Kidney (tissue), 14 donors: ENCODE measurements around the gene LRRC75A. TPM values are rescaled to one million over a fixed set of nuclear protein-coding genes. Genes with fewer than 3 reads are reported as not detected.
"Not testable (repeated sequence)": the region's sequence is repeated elsewhere in the genome, so short reads cannot be mapped to it uniquely, and the experiment has no call there.

Experiments
- DNase-seq, 5 donors: peaks; one replicate each; pipeline ENCODE4 v3.0.0-alpha.2; 2013 to 2020
- FAIRE-seq: peaks from 2 replicates; lab custom pipeline; 2012; peaks lifted over from hg19 to GRCh38; lab: Jason Lieb, UNC
- H3K27ac ChIP-seq, 2 donors: one replicate each; pipeline ENCODE4 v1.7.0; 2013; ENCODE audit warnings: low read depth in 2 of 2, low read length in 2 of 2, inconsistent platforms in 1 of 2
- H3K27me3 ChIP-seq: one replicate; pipeline ENCODE4 v1.7.1; 2013; ENCODE audit warnings: low read length, inconsistent platforms; ENCODE audit not compliant: control insufficient read depth, insufficient read depth
- H3K36me3 ChIP-seq, 3 donors: one replicate each; pipeline versions ENCODE4 v1.7.0 to v1.7.1; 2013; ENCODE audit warnings: low read length in 3 of 3, control low read depth in 1 of 3, inconsistent platforms in 1 of 3; ENCODE audit not compliant: insufficient read depth in 3 of 3, control insufficient read depth in 2 of 3
- H3K4me1 ChIP-seq, 3 donors: one replicate each; pipeline versions ENCODE4 v1.7.0 to v1.7.1; 2013; ENCODE audit warnings: low read length in 3 of 3, inconsistent platforms in 1 of 3, low read depth in 1 of 3; ENCODE audit not compliant: control insufficient read depth in 2 of 3, insufficient read depth in 2 of 3
- H3K4me3 ChIP-seq, 3 donors: one replicate each; pipeline versions ENCODE4 v1.7.0 to v1.8.1; 2013; ENCODE audit warnings: low read length in 3 of 3, control low read depth in 1 of 3, inconsistent platforms in 1 of 3
- H3K9ac ChIP-seq, 3 donors: one replicate each; pipeline versions ENCODE4 v1.7.0 to v1.7.1; 2013; ENCODE audit warnings: low read length in 3 of 3, control low read depth in 1 of 3, inconsistent platforms in 1 of 3
- H3K9me3 ChIP-seq, 3 donors: one replicate each; pipeline versions ENCODE4 v1.7.0 to v1.7.1; 2013; ENCODE audit warnings: low read length in 3 of 3, control low read depth in 1 of 3, inconsistent platforms in 1 of 3; ENCODE audit not compliant: control insufficient read depth in 2 of 3, insufficient read depth in 1 of 3
- CTCF ChIP-seq: IDR thresholded peaks from 3 replicates; pipeline ENCODE4 v1.5.1; 2012; ENCODE audit warnings: mild to moderate bottlenecking, moderate library complexity, borderline replicate concordance; ENCODE audit not compliant: insufficient read depth; ENCODE audit errors: extremely low read depth
- intact Hi-C: fragments of 100-400 bp; cut with DNase I; formaldehyde crosslinking; loops from one replicate; pipeline ENCODE4 v1.11.1; 2022
- polyA plus RNA-seq: library from polyadenylated mRNA; stranded (reverse); fragments of 350-450 nt; fragmentation: Illumina TruSeq; extraction: RNeasy Lipid Tissue Mini Kit (QIAGEN cat#74804); gene quantifications from one replicate; pipeline ENCODE4 v1.2.3, GENCODE V29; 2014; ENCODE audit warnings: low read depth, low replicate concordance; ENCODE audit not compliant: insufficient read depth
- total RNA-seq: library from RNA; stranded (reverse); fragmentation: NEBNext Ultra II Directional; extraction: Animal tissue kit (Norgen Biotek cat#: 25700); gene quantifications from one replicate; pipeline ENCODE4 v1.2.1, GENCODE V29; 2021
- donor health status: control.
- donor health status: control.
- donor health status: control.
- donor health status: control.
- donor health status: control.
- donor health status: DM: yes; HTN: yes; CAD: no.
- donor health status: Normal renal cell carcinoma (clear cell type).

Gene LRRC75A
- total and polyA plus RNA-seq, 2 donors from 2014 or later = 2.5 to 2.6 TPM

GRCh38 chr17:16455997-16456741, 35.8 kb downstream of the LRRC75A start:
- Histone ChIP-seq H3K4me1 (peaks cover 0 to 5% (median 0%) of the 10 kb centered on the region in 3 donors), H3K9me3 (no peaks in the 10 kb centered on the region), H3K4me3 (no peak overlapping the region), H3K36me3 (no peaks in the 10 kb centered on the region), H3K9ac (no peak overlapping the region), H3K27ac (no peak overlapping the region), H3K27me3 (no peaks in the 10 kb centered on the region)
- FAIRE-seq (no peak), DNase-seq (no peak)
- intact Hi-C loops = no loop called here
- no peak for TF ChIP-seq CTCF

GRCh38 chr17:16453493-16453851, 38.5 kb downstream of the LRRC75A start:
- Histone ChIP-seq H3K9ac (no peak overlapping the region), H3K36me3 (no peaks in the 10 kb centered on the region), H3K9me3 (no peaks in the 10 kb centered on the region), H3K4me1 (peaks cover 0 to 2% (median 0%) of the 10 kb centered on the region in 3 donors), H3K27me3 (no peaks in the 10 kb centered on the region), H3K4me3 (no peak overlapping the region), H3K27ac (no peak overlapping the region)
- no peak for TF ChIP-seq CTCF
- DNase-seq = no peak
- intact Hi-C loops = loop anchor here (5.0 kb wide), 1 partner anchor 69 kb away; no protein-coding TSS in a partner anchor
- FAIRE-seq = no peak

GRCh38 chr17:16452268-16452667, 39.7 kb downstream of the LRRC75A start:
- not testable (repeated sequence) for H3K36me3 ChIP-seq, H3K4me3 ChIP-seq, H3K4me1 ChIP-seq, DNase-seq, H3K9me3 ChIP-seq, FAIRE-seq, H3K27me3 ChIP-seq, H3K27ac ChIP-seq, H3K9ac ChIP-seq
- intact Hi-C loops = loop anchor here (5.0 kb wide), 1 partner anchor 70 kb away; no protein-coding TSS in a partner anchor

GRCh38 chr17:16450028-16450427, 42.0 kb downstream of the LRRC75A start:
- DNase-seq (no peak), FAIRE-seq (no peak)
- Histone ChIP-seq H3K27ac (no peak overlapping the region), H3K4me3 (no peak overlapping the region), H3K9ac (no peak overlapping the region), H3K36me3 (no peaks in the 10 kb centered on the region), H3K27me3 (no peaks in the 10 kb centered on the region), H3K9me3 (no peaks in the 10 kb centered on the region), H3K4me1 (peaks cover 0 to 2% (median 0%) of the 10 kb centered on the region in 3 donors)
- no peak for TF ChIP-seq CTCF
- intact Hi-C loops = loop anchor here (5.0 kb wide), 1 partner anchor 72 kb away; no protein-coding TSS in a partner anchor
